ENCODE measurements around the gene ZNF750. TPM values are rescaled to one million over a fixed set of nuclear protein-coding genes. Genes with fewer than 3 reads are reported as not detected.

ZNF750 gene
- total and polyA plus RNA-seq, 8 donors = 9.5 TPM; not detected in 7

DNA sequence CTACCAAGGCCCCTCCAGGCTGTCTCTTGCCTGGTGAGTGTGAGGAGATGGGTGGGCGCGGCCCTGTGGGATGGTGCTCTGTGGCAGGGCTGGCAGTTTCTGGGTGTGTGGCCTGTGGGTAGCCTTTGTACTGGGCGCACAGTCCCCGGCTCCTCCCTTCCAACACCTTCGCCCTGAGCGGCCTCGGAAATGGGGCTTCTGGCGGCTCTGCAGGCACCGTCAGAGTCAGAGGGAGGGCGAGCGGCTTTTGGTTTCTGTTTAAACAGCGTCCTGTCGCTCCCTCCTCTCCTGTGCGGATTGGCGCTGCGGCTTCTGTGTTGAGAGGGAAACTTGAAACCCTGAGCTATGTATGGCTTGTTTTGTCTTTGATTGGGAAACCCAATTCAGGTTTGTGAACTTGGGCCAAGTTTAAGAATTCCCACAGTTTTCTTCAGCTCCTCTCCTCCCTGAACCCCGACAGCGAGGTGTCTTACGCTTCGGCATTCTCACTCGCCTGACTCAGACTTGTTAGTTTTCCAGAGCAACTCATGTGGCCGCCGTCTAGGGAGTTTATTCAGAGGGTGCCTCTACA lies 8.3 kb upstream of the ZNF750 start:
- WGBS, 5 donors = 22 to 51% (median 44%) methylated on average over 22 to 23 of the region's 23 CpGs
- Histone ChIP-seq H3K9me3 (no peaks in the 10 kb centered on the region), H3K4me3 (peak overlapping the region in 3 of 4 donors; percentile 22 to 25 (median 24)), H3K27me3 (no peaks in the 10 kb centered on the region), H3K27ac (peak overlapping the region; percentile 34 to 75 (median 72)), H3K4me1 (peaks cover 0 to 12% (median 4%) of the 10 kb centered on the region in 4 donors), H3K36me3 (peaks cover 0 to 7% (median 0%) of the 10 kb centered on the region in 4 donors)
- peak; percentile 81 to 87 for DNase-seq
- TF ChIP-seq EP300 (IDR thresholded peaks at IDR 0.05) = no peak
- peak in 1 of 3 donors; percentile 23 for TF ChIP-seq POLR2AphosphoS5 (IDR thresholded peaks at IDR 0.05)
- intact Hi-C loops (cut with DNase I; ENCODE audit: low total_unique reads) = no loop called here

GRCh38 chr17:82846061-82846691 lies 6.4 kb upstream of the ZNF750 start:
- H3K27me3 ChIP-seq = no peaks in the 10 kb centered on the region
- peak overlapping the region; percentile 12 to 53 (median 39) for H3K27ac ChIP-seq
- DNase-seq = no peak
- intact Hi-C loops (cut with DNase I; ENCODE audit: low total_unique reads) = no loop called here
- peak overlapping the region in 3 of 4 donors; percentile 12 to 31 (median 21) for H3K4me3 ChIP-seq
- peaks cover 0 to 7% (median 0%) of the 10 kb centered on the region in 4 donors for H3K36me3 ChIP-seq
- H3K4me1 ChIP-seq = peaks cover 0 to 12% (median 4%) of the 10 kb centered on the region in 4 donors
- TF ChIP-seq, protein P1, sequence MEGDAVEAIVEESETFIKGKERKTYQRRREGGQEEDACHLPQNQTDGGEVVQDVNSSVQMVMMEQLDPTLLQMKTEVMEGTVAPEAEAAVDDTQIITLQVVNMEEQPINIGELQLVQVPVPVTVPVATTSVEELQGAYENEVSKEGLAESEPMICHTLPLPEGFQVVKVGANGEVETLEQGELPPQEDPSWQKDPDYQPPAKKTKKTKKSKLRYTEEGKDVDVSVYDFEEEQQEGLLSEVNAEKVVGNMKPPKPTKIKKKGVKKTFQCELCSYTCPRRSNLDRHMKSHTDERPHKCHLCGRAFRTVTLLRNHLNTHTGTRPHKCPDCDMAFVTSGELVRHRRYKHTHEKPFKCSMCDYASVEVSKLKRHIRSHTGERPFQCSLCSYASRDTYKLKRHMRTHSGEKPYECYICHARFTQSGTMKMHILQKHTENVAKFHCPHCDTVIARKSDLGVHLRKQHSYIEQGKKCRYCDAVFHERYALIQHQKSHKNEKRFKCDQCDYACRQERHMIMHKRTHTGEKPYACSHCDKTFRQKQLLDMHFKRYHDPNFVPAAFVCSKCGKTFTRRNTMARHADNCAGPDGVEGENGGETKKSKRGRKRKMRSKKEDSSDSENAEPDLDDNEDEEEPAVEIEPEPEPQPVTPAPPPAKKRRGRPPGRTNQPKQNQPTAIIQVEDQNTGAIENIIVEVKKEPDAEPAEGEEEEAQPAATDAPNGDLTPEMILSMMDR (IDR thresholded peaks at IDR 0.05) = no peak
- TF ChIP-seq POLR2AphosphoS5 (IDR thresholded peaks at IDR 0.05) (no peak), EP300 (IDR thresholded peaks at IDR 0.05) (no peak), POLR2A (IDR thresholded peaks at IDR 0.05) (no peak)
- WGBS, 5 donors = 74 to 79% (median 76%) methylated on average over 20 to 25 of the region's 25 CpGs
- no peaks in the 10 kb centered on the region for H3K9me3 ChIP-seq

- H3K36me3 ChIP-seq = peaks cover 0 to 7% (median 0%) of the 10 kb centered on the region in 4 donors
- no peaks in the 10 kb centered on the region for H3K9me3 ChIP-seq
- 70 to 83% (median 79%) methylated on average over 23 to 24 of the region's 24 CpGs for WGBS, 5 donors
- peak overlapping the region in 3 of 4 donors; percentile 12 to 31 (median 21) for H3K4me3 ChIP-seq
- peaks cover 0 to 12% (median 4%) of the 10 kb centered on the region in 4 donors for H3K4me1 ChIP-seq
- H3K27me3 ChIP-seq = no peaks in the 10 kb centered on the region
- intact Hi-C loops (cut with DNase I; ENCODE audit: low total_unique reads) = no loop called here
- TF ChIP-seq POLR2AphosphoS5 (IDR thresholded peaks at IDR 0.05) (no peak), EP300 (IDR thresholded peaks at IDR 0.05) (no peak), POLR2A (IDR thresholded peaks at IDR 0.05) (no peak)
- TF ChIP-seq, protein P1 (IDR thresholded peaks at IDR 0.05) = no peak
- H3K27ac ChIP-seq = peak overlapping the region in 4 of 5 donors; percentile 14 to 53 (median 40)
- DNase-seq = peak in 1 of 2 donors; percentile 73
Observed at GRCh38 chr17:82845163-82845807, 5.5 kb upstream of the ZNF750 start.

DNA sequence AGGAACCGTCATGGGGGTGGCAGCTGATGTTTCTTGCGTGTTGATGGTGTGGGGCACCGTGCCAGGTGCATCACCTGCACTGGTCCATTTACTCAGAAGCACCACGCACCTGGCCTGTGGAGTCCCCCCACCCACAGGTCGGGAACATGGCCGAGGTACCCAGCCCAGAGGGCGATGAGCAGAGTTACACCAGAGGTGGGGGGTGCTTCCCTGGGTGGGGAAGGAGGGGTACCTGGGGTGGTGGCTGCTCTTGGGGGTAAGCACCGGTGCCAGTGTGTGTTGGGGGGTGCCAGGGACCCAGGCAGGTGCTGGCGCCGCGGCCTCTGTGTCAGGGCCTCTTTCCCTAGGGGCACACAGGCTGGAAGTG lies 5.0 kb upstream of the ZNF750 start:
- H3K36me3 ChIP-seq = peaks cover 0 to 7% (median 0%) of the 10 kb centered on the region in 4 donors
- H3K27ac ChIP-seq = peak overlapping the region in 4 of 5 donors; percentile 14 to 42 (median 36)
- no peak for DNase-seq
- intact Hi-C loops (cut with DNase I; ENCODE audit: low total_unique reads) = no loop called here
- no peaks in the 10 kb centered on the region for H3K9me3 ChIP-seq
- H3K4me3 ChIP-seq = peak overlapping the region in 1 of 4 donors; percentile 21
- 78 to 88% (median 81%) methylated on average over 8 to 11 of the region's 11 CpGs for WGBS, 5 donors
- H3K4me1 ChIP-seq = peaks cover 0 to 12% (median 4%) of the 10 kb centered on the region in 4 donors
- TF ChIP-seq, protein P1 (IDR thresholded peaks at IDR 0.05) = no peak
- no peak for TF ChIP-seq POLR2A (IDR thresholded peaks at IDR 0.05)
- TF ChIP-seq EP300 (IDR thresholded peaks at IDR 0.05) = no peak
- TF ChIP-seq POLR2AphosphoS5 (IDR thresholded peaks at IDR 0.05) = no peak
- H3K27me3 ChIP-seq = no peaks in the 10 kb centered on the region
